Liver (tissue), 3 donors: ENCODE measurements around the gene ARHGAP19.

Experiments
- EGR1 ChIP-seq, 2 donors: IDR thresholded peaks; 2 replicates each; pipeline ENCODE4 v1.6.1; 2016 to 2018; ENCODE audit warnings: antibody characterized with exemption in 2 of 2, low read depth in 2 of 2
- FOXA2 ChIP-seq: IDR thresholded peaks from 2 replicates; pipeline ENCODE4 v1.6.1; 2016; ENCODE audit warnings: antibody characterized with exemption
- GABPA ChIP-seq, 2 donors: IDR thresholded peaks in 1 of 2; conservative IDR thresholded peaks in 1 of 2; 2 replicates each; pipeline ENCODE4 v1.6.1; 2016; ENCODE audit warnings: antibody characterized with exemption in 2 of 2, mild to moderate bottlenecking in 1 of 2, moderate library complexity in 1 of 2
- HNF4A ChIP-seq, 2 donors: conservative IDR thresholded peaks; 2 replicates each; pipeline ENCODE4 v1.6.1; 2016; ENCODE audit warnings: antibody characterized with exemption in 2 of 2, mild to moderate bottlenecking in 2 of 2
- MAX ChIP-seq: IDR thresholded peaks from 2 replicates; pipeline ENCODE4 v1.6.1; 2016; ENCODE audit warnings: antibody characterized with exemption
- RAD21 ChIP-seq, 2 donors: IDR thresholded peaks; 2 replicates each; pipeline ENCODE4 v1.6.1; 2016; ENCODE audit warnings: antibody characterized with exemption in 2 of 2, mild to moderate bottlenecking in 2 of 2
- TAF1 ChIP-seq: conservative IDR thresholded peaks from 2 replicates; pipeline ENCODE4 v1.6.1; 2016; ENCODE audit warnings: antibody characterized with exemption, mild to moderate bottlenecking
- ZBTB33 ChIP-seq: IDR thresholded peaks from 2 replicates; pipeline ENCODE4 v1.6.1; 2016; ENCODE audit warnings: antibody characterized with exemption
- TF ChIP-seq, protein P1 (sequence below): fragments of 150-350 bp; IDR thresholded peaks from 2 replicates; pipeline ENCODE4 v1.5.1; 2017; ENCODE audit warnings: improper control_type of control experiment, low read depth, low read length; ENCODE audit not compliant: missing input control
- donor health status: healthy.
- donor health status: healthy.

DNA sequence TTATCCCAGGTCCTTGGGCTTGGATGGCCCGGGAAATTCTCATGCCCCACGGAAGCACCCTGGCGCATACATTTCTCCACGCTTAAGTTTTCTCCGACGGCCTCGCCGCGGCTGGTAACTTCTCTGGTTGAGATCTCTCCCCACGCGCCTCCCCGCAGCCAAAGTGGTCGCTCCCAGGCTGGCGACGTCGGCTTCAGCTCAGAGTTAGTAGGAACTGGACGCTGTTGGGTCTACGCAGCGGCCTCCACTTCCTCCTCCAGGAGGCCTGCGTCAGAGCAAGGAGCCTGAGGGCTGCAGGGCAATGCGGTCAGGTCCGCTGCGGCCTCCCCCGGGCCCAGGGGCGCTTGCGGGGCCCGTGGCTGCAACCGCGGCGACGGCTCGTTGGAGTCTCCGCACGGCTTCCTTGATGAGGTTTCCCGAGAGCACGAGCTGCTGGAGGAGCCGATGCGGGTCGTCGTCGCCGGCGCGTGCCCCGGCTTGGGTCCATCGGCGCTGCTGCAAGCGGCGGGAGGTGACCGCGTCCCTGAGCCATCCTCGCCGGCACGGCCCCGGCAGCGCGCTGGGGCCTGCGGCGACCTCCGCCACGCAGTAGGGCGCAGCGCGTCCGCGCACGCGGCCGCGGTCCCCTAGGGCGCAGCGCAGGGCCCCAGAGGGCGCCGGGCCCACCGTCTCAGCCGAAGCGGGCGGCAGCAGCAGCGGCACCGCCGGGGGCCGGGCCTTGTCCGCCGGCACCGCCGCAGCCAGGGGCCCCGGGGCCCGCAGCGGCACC is 41.3 kb upstream of the ARHGAP19 start:
- no peak for TF ChIP-seq HNF4A (conservative IDR thresholded peaks at IDR 0.05)
- TF ChIP-seq, protein P1, sequence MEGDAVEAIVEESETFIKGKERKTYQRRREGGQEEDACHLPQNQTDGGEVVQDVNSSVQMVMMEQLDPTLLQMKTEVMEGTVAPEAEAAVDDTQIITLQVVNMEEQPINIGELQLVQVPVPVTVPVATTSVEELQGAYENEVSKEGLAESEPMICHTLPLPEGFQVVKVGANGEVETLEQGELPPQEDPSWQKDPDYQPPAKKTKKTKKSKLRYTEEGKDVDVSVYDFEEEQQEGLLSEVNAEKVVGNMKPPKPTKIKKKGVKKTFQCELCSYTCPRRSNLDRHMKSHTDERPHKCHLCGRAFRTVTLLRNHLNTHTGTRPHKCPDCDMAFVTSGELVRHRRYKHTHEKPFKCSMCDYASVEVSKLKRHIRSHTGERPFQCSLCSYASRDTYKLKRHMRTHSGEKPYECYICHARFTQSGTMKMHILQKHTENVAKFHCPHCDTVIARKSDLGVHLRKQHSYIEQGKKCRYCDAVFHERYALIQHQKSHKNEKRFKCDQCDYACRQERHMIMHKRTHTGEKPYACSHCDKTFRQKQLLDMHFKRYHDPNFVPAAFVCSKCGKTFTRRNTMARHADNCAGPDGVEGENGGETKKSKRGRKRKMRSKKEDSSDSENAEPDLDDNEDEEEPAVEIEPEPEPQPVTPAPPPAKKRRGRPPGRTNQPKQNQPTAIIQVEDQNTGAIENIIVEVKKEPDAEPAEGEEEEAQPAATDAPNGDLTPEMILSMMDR = no peak
- no peak for TF ChIP-seq FOXA2
- no peak for TF ChIP-seq GABPA (IDR thresholded peaks at IDR 0.05 in 1 of 2, conservative IDR thresholded peaks at IDR 0.05 in 1 of 2)
- TF ChIP-seq RAD21 (IDR thresholded peaks at IDR 0.05) = no peak
- TF ChIP-seq EGR1 (IDR thresholded peaks at IDR 0.05; ENCODE audit: low read depth in 2 of 2) = no peak
- no peak for TF ChIP-seq TAF1
- no peak for TF ChIP-seq MAX
- no peak for TF ChIP-seq ZBTB33
